B cell (primary cell): ENCODE measurements around the gene CCIN. TPM values are rescaled to one million over a fixed set of nuclear protein-coding genes. Genes with fewer than 3 reads are reported as not detected.
"Not testable (repeated sequence)": the region's sequence is repeated elsewhere in the genome, so short reads cannot be mapped to it uniquely, and the experiment has no call there.

Experiments
- ATAC-seq: fragments of 200-7000 bp; cut with Tn5 transposase; one replicate; pipeline ENCODE4 v1.10.0; 2021; ENCODE audit warnings: low read depth, mild to moderate bottlenecking, moderate number of reproducible peaks, moderate library complexity
- CTCF ChIA-PET: fragments of 350-600 bp; sonication (Branson Sonifier 250); formaldehyde crosslinking; loops from one replicate; lab custom pipeline; 2021; ENCODE audit warnings: antibody characterized with exemption, inconsistent platforms; lab: Charles Lee
- POLR2A ChIA-PET: fragments of 350-600 bp; sonication (Branson Sonifier 250); formaldehyde crosslinking; loops from one replicate; lab custom pipeline; 2021; ENCODE audit warnings: antibody characterized with exemption; lab: Charles Lee
- DNase-seq: peaks from one replicate; pipeline ENCODE4 v3.0.0; 2013
- H2AFZ ChIP-seq: 2 replicates; pipeline ENCODE4 v1.6.1; 2012; ENCODE audit warnings: mild to moderate bottlenecking, low read depth, low read length; ENCODE audit not compliant: insufficient read depth, poor library complexity, severe bottlenecking
- H3K27ac ChIP-seq, 2 donors: 1 replicate in 1 of 2; 2 replicates in 1 of 2; pipeline ENCODE4 v1.5.1; 2012 to 2013; ENCODE audit warnings: low read length in 2 of 2, mild to moderate bottlenecking in 2 of 2, moderate library complexity in 1 of 2
- H3K27me3 ChIP-seq, 4 experiments: fragments of 200-600 bp in 1 of 4; sonication (generic) in 1 of 4; replicated peaks in 1 of 4; 1 replicate in 2 of 4; 2 replicates in 2 of 4; pipeline versions ENCODE4 v1.6.1 to v1.7.0; 2013 to 2016; ENCODE audit warnings: low read length in 3 of 4, mild to moderate bottlenecking in 2 of 4, mixed read lengths in 1 of 4, moderate library complexity in 1 of 4; ENCODE audit not compliant: insufficient read depth in 4 of 4, control insufficient read depth in 3 of 4; ENCODE audit errors: control extremely low read depth in 1 of 4
- H3K36me3 ChIP-seq, 2 experiments: replicated peaks in 1 of 2; 1 replicate in 1 of 2; 2 replicates in 1 of 2; pipeline versions ENCODE4 v1.6.1 to v1.7.1; 2013; ENCODE audit warnings: low read length in 1 of 2; ENCODE audit not compliant: insufficient read depth in 2 of 2, control insufficient read depth in 1 of 2; ENCODE audit errors: control extremely low read depth in 1 of 2, extremely low read depth in 1 of 2
- H3K4me1 ChIP-seq, 2 donors: fragments of 200-600 bp in 1 of 2; sonication (generic) in 1 of 2; 1 replicate in 1 of 2; 2 replicates in 1 of 2; pipeline versions ENCODE4 v1.5.1 to v1.6.1; 2013 to 2017; ENCODE audit warnings: low read length in 2 of 2; ENCODE audit not compliant: control insufficient read depth in 2 of 2, insufficient read depth in 2 of 2
- H3K4me2 ChIP-seq: replicated peaks from 2 replicates; pipeline ENCODE3; 2012; ENCODE audit warnings: mild to moderate bottlenecking, low read depth, low read length; ENCODE audit not compliant: poor library complexity, severe bottlenecking
- H3K4me3 ChIP-seq, 5 experiments: fragments of 200-600 bp in 1 of 5; sonication (generic) in 1 of 5; 1 replicate in 3 of 5; 2 replicates in 2 of 5; pipeline versions ENCODE4 v1.5.1 to v1.7.0; 2011 to 2016; ENCODE audit warnings: low read length in 4 of 5, mild to moderate bottlenecking in 4 of 5, low read depth in 2 of 5, control low read depth in 1 of 5, moderate library complexity in 1 of 5; ENCODE audit not compliant: insufficient read depth in 1 of 5; ENCODE audit errors: control extremely low read depth in 1 of 5, extremely low read depth in 1 of 5
- H3K79me2 ChIP-seq: fragments of 200-600 bp; sonication (generic); one replicate; pipeline ENCODE4 v1.6.0; 2016; ENCODE audit warnings: low read length; ENCODE audit not compliant: control insufficient read depth, insufficient read depth
- H3K9ac ChIP-seq: fragments of 200-600 bp; sonication (generic); 2 replicates; pipeline ENCODE4 v1.6.1; 2017; ENCODE audit warnings: mild to moderate bottlenecking, low read length, moderate library complexity
- H3K9me3 ChIP-seq, 3 donors: one replicate each; pipeline versions ENCODE4 v1.6.1 to v1.7.1; 2013; ENCODE audit warnings: low read length in 2 of 3; ENCODE audit not compliant: control insufficient read depth in 2 of 3, insufficient read depth in 1 of 3; ENCODE audit errors: control extremely low read depth in 1 of 3
- H4K20me1 ChIP-seq: 2 replicates; pipeline ENCODE4 v1.6.0; 2012; ENCODE audit warnings: mild to moderate bottlenecking, low read length; ENCODE audit not compliant: insufficient read depth, control insufficient read depth, poor library complexity, severe bottlenecking
- H3K27ac Mint-ChIP-seq: one replicate; pipeline ENCODE4 v1.8.0; 2021; ENCODE audit warnings: mixed read lengths
- H3K27me3 Mint-ChIP-seq: one replicate; pipeline ENCODE4 v1.8.0; 2021; ENCODE audit warnings: mixed read lengths
- H3K4me1 Mint-ChIP-seq: one replicate; pipeline ENCODE4 v1.8.0; 2021; ENCODE audit warnings: mixed read lengths
- H3K4me3 Mint-ChIP-seq: one replicate; pipeline ENCODE4 v1.8.0; 2021; ENCODE audit warnings: mixed read lengths
- H3K9me3 Mint-ChIP-seq: one replicate; pipeline ENCODE4 v1.8.0; 2022; ENCODE audit warnings: mixed read lengths; ENCODE audit not compliant: insufficient read depth
- EZH2 ChIP-seq: IDR thresholded peaks from 2 replicates; pipeline ENCODE4 v1.6.1; 2012; ENCODE audit warnings: borderline replicate concordance, low read depth, mild to moderate bottlenecking, moderate library complexity, low read length; ENCODE audit not compliant: insufficient read depth, poor library complexity, severe bottlenecking
- WGBS: methylation state at CpG from one replicate; pipeline ENCODE4 v1.1.5; 2013; ENCODE audit warnings: missing lambda C conversion rate; ENCODE audit not compliant: insufficient coverage; 5-methylcytosine and 5-hydroxymethylcytosine counted together
- intact Hi-C: fragments of 100-400 bp; cut with micrococcal nuclease; formaldehyde crosslinking; loops from one replicate; pipeline ENCODE4 v1.10.0; 2022
- polyA plus RNA-seq: library from polyadenylated mRNA; depleted of rRNA; stranded (reverse); fragments of >200 nt; gene quantifications from 2 replicates; pipeline ENCODE4 v1.2.3, GENCODE V29; 2012
- total RNA-seq, 2 donors: library from RNA; stranded (reverse); fragments of 120-200 nt in 1 of 2; gene quantifications; 1 replicate in 1 of 2; 2 replicates in 1 of 2; pipeline versions ENCODE4 v1.2.3 to v1.2.4, GENCODE V29; 2013 to 2022
- TF ChIP-seq, protein P1 (sequence below): fragments of 200-600 bp; IDR thresholded peaks from one replicate; pipeline ENCODE4 v1.8.0; 2022; ENCODE audit warnings: antibody characterized with exemption, mild to moderate bottlenecking

CCIN gene
- total and polyA plus RNA-seq, 2 donors (not counting 1 experiment from before 2014, with no cell fraction given) = 0.15 TPM; not detected in 1

- H3K9me3 Mint-ChIP-seq, H3K9me3 ChIP-seq, H3K9ac ChIP-seq, H3K4me3 ChIP-seq, H3K79me2 ChIP-seq, H3K27me3 Mint-ChIP-seq, H3K27me3 ChIP-seq, ATAC-seq, H3K36me3 ChIP-seq, DNase-seq, H4K20me1 ChIP-seq, POLR2A ChIA-PET, H3K27ac Mint-ChIP-seq, H2AFZ ChIP-seq, H3K4me2 ChIP-seq, H3K4me1 ChIP-seq, intact Hi-C loops, H3K4me3 Mint-ChIP-seq, H3K27ac ChIP-seq, H3K4me1 Mint-ChIP-seq: not testable (repeated sequence)
- CTCF ChIA-PET = interaction anchor here (1.3 to 1.7 kb wide), 2 partner anchors 10 to 14 kb away, joined by 4 to 5 read pairs; partner anchors contain the start of gene CLTA
- WGBS = 100% methylated on average over 4 of the region's 10 CpGs
These were observed 7.3 kb downstream of the CCIN start for GRCh38 chr9:36176496-36176895.

DNA sequence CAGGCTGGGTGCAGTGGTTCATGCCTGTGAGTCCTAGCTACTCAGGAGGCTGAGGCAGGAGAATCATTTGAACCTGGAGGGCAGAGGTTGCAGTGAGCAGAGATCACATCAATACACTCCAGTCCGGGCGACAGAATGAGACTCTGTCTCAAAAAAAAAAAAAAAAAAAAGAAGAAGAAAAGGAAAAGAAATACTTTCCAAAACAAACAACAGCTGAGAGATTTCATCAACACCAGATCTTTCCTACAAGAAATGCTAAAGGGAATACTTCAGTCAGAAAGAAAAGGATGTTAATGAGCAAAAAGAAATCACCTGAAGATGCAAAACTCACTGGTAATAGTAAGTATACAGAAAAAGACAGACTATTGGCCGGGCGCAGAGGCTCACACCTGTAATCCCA, 8.4 kb downstream of the CCIN start:
- Histone ChIP-seq H3K27ac (no peak overlapping the region), H4K20me1 (no peaks in the 10 kb centered on the region), H3K27me3 (no peaks in the 10 kb centered on the region), H2AFZ (no peak overlapping the region), H3K4me3 (no peak overlapping the region), H3K4me1 (no peaks in the 10 kb centered on the region), H3K9ac (no peak overlapping the region), H3K79me2 (no peaks in the 10 kb centered on the region), H3K36me3 (no peaks in the 10 kb centered on the region), H3K9me3 (no peaks in the 10 kb centered on the region), H3K4me2 (no peak overlapping the region)
- Mint-ChIP-seq H3K4me3 (no peak overlapping the region), H3K4me1 (no peaks in the 10 kb centered on the region), H3K9me3 (no peaks in the 10 kb centered on the region), H3K27me3 (no peaks in the 10 kb centered on the region), H3K27ac (no peak overlapping the region)
- no peak for DNase-seq
- POLR2A ChIA-PET = interaction anchor here (0.6 kb wide), 1 partner anchor 72 kb away, joined by 3 read pairs; no protein-coding TSS in a partner anchor
- intact Hi-C loops = no loop called here
- no peak for ATAC-seq
- no CpG with 5 or more reads among the region's 4 CpGs for WGBS
- CTCF ChIA-PET = no interaction called here
- TF ChIP-seq, protein P1, sequence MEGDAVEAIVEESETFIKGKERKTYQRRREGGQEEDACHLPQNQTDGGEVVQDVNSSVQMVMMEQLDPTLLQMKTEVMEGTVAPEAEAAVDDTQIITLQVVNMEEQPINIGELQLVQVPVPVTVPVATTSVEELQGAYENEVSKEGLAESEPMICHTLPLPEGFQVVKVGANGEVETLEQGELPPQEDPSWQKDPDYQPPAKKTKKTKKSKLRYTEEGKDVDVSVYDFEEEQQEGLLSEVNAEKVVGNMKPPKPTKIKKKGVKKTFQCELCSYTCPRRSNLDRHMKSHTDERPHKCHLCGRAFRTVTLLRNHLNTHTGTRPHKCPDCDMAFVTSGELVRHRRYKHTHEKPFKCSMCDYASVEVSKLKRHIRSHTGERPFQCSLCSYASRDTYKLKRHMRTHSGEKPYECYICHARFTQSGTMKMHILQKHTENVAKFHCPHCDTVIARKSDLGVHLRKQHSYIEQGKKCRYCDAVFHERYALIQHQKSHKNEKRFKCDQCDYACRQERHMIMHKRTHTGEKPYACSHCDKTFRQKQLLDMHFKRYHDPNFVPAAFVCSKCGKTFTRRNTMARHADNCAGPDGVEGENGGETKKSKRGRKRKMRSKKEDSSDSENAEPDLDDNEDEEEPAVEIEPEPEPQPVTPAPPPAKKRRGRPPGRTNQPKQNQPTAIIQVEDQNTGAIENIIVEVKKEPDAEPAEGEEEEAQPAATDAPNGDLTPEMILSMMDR = no peak
- no peak for TF ChIP-seq EZH2

GRCh38 chr9:36180243-36180642, 11.1 kb downstream of the CCIN start:
- POLR2A ChIA-PET, H3K9me3 ChIP-seq, H3K27me3 Mint-ChIP-seq, H3K4me1 Mint-ChIP-seq, H3K4me1 ChIP-seq, intact Hi-C loops, H3K27ac Mint-ChIP-seq, H3K36me3 ChIP-seq, H3K27ac ChIP-seq, H3K27me3 ChIP-seq, H3K4me2 ChIP-seq, H4K20me1 ChIP-seq, H3K4me3 Mint-ChIP-seq, H3K4me3 ChIP-seq, ATAC-seq, H3K9ac ChIP-seq, H3K9me3 Mint-ChIP-seq, H2AFZ ChIP-seq, H3K79me2 ChIP-seq, DNase-seq: not testable (repeated sequence)
- CTCF ChIA-PET = interaction anchor here (0.7 to 1.0 kb wide), 2 partner anchors 9 to 11 kb away, joined by 3 to 4 read pairs; partner anchors contain the start of gene CLTA
- WGBS = no CpG with 5 or more reads among the region's 6 CpGs
